ENCODE measurements around the gene TNIP3. TPM values are rescaled to one million over a fixed set of nuclear protein-coding genes. Genes with fewer than 3 reads are reported as not detected.

The TNIP3 gene
- total RNA-seq, 1 donor from 2014 or later, result not detected

DNA sequence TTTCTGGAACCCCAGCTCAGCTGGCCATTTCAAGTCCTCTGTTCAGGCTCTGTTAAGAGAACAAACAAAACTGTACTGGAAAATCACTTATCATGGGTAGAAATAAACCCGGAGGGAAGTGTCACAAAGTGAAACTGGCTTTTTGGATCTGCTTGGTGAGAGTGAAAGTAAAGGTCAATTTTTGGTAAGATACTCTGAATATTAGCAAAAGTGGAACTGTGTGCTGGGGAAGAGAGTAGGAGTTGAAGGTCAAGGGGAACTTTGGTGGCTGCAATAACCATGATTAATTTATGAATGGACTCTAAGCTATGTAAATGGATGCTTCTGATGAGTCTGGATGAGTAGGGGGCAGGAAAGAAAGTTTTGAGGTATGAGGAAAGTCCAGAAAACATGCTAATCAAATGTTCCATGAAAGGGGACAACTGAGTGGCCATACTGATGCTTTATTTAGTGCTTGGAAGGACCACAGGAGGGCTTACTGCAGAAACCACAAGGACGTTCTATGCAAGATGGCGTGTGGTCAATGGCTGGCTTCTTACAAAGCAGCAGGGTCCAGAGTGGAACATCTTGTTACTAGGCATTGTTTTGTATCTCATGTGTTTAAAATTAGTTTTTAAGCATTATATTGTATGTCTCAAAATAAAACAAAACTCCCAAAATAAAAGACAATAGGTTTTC is 36.8 kb upstream of the TNIP3 start:
- H3K4me3 ChIP-seq, result no peak overlapping the region
- H3K36me3 ChIP-seq, result no peaks in the 10 kb centered on the region
- H3K27ac ChIP-seq (replicated peaks), result no peak overlapping the region
- no peaks in the 10 kb centered on the region for H3K27me3 ChIP-seq (ENCODE audit: low read depth)
- H3K9me3 ChIP-seq (replicated peaks), result no peaks in the 10 kb centered on the region
- intact Hi-C loops (cut with micrococcal nuclease), result no loop called here
- no peaks in the 10 kb centered on the region for H3K4me1 ChIP-seq
- no peak for DNase-seq
- TF ChIP-seq, protein P1, sequence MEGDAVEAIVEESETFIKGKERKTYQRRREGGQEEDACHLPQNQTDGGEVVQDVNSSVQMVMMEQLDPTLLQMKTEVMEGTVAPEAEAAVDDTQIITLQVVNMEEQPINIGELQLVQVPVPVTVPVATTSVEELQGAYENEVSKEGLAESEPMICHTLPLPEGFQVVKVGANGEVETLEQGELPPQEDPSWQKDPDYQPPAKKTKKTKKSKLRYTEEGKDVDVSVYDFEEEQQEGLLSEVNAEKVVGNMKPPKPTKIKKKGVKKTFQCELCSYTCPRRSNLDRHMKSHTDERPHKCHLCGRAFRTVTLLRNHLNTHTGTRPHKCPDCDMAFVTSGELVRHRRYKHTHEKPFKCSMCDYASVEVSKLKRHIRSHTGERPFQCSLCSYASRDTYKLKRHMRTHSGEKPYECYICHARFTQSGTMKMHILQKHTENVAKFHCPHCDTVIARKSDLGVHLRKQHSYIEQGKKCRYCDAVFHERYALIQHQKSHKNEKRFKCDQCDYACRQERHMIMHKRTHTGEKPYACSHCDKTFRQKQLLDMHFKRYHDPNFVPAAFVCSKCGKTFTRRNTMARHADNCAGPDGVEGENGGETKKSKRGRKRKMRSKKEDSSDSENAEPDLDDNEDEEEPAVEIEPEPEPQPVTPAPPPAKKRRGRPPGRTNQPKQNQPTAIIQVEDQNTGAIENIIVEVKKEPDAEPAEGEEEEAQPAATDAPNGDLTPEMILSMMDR (IDR thresholded peaks at IDR 0.05; ENCODE audit: borderline replicate concordance), result no peak

DNA sequence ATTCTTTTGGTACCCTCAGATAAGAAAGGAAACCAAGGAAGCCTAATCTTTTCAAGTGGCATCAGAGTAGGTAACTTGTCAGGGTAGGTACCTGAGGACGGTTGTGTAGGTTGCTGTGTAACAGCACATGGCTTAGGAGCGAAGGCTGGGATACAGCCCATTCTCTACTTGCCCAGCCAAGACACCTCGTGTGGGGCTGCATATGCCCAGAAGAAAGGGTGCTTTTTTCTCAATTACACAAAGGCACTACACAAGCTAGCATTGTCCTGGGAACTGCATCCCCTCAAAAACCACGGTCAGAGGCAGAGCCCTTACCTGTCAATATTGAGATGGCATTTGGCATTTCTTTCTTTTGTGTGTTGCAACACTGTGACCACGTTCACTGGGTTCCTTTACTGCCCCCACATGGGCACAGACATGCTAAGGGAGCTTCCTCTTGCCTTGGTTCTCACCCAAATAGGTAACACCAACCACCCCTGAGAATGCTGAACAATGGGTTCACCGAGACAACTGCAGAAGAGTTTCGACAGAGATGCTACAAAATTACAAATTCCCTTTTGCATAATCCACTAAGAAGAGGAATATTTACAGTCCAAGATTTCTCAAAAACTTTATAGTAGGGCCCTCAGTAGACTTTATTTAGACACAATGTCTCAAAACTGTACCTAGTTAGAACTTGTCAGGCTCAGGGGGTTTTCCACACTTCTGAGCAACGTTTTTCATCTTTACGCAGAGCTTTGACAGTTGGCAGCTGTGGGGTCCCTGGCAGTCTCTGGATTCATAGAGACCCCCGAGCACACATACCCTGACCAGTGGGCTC is 35.8 kb upstream of the TNIP3 start:
- DNase-seq, result no peak
- TF ChIP-seq, protein P1 (IDR thresholded peaks at IDR 0.05; ENCODE audit: borderline replicate concordance), result no peak
- intact Hi-C loops (cut with micrococcal nuclease), result no loop called here
- Histone ChIP-seq H3K27me3 (ENCODE audit: low read depth) (no peaks in the 10 kb centered on the region), H3K9me3 (replicated peaks) (no peaks in the 10 kb centered on the region), H3K4me1 (no peaks in the 10 kb centered on the region), H3K27ac (replicated peaks) (no peak overlapping the region), H3K4me3 (no peak overlapping the region), H3K36me3 (no peaks in the 10 kb centered on the region)

GRCh38 chr4:121198251-121198650 is 34.1 kb upstream of the TNIP3 start:
- no peaks in the 10 kb centered on the region for H3K4me1 ChIP-seq
- DNase-seq, result no peak
- intact Hi-C loops (cut with micrococcal nuclease), result no loop called here
- TF ChIP-seq, protein P1 (IDR thresholded peaks at IDR 0.05; ENCODE audit: borderline replicate concordance), result no peak
- H3K4me3 ChIP-seq, result no peak overlapping the region
- no peaks in the 10 kb centered on the region for H3K27me3 ChIP-seq (ENCODE audit: low read depth)
- H3K36me3 ChIP-seq, result no peaks in the 10 kb centered on the region
- no peaks in the 10 kb centered on the region for H3K9me3 ChIP-seq (replicated peaks)
- H3K27ac ChIP-seq (replicated peaks), result no peak overlapping the region

DNA sequence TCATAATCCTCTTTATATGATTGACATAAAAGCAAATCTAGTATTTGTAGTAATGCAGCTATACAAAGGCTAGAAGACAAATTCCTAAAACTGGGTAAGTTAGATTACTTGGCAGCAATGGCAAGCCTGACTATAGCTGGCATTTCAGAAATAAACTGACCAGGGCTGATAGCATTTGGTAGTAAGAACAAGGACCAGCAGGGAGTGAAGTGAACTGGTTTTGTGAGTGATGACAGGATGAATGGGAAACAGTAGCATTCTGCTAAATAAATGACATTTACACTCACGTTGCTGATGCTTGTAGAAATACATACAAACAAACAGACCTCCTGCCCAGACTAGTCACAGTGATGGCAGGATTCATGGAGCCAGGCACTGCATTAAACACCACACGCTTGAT is 31.5 kb upstream of the TNIP3 start:
- TF ChIP-seq, protein P1 (IDR thresholded peaks at IDR 0.05; ENCODE audit: borderline replicate concordance), result no peak
- intact Hi-C loops (cut with micrococcal nuclease), result no loop called here
- Histone ChIP-seq H3K27ac (replicated peaks) (no peak overlapping the region), H3K4me3 (no peak overlapping the region), H3K36me3 (no peaks in the 10 kb centered on the region), H3K9me3 (replicated peaks) (no peaks in the 10 kb centered on the region), H3K27me3 (ENCODE audit: low read depth) (peaks cover 10% of the 10 kb centered on the region), H3K4me1 (peaks cover 4% of the 10 kb centered on the region)
- DNase-seq, result no peak

DNA sequence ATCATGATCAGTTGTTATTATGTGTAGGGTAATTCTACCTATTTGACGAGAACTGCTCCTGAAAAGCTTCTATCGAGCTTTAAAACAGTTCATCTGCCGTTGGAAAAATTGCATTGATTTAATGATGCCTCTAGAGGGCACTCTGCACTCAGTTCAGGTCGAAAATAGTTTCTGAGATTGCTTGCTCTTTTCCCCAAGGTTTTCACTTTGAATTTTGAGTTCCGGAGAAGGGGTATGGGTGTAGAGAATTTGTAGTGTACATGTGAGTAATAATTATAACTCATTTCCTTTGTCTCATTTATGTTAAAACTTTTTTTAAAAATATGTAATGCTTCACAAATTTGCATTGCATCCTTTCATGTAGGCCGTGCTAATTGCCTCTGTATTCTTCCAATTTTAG is 28.4 kb upstream of the TNIP3 start:
- H3K4me1 ChIP-seq, result peaks cover 4% of the 10 kb centered on the region
- H3K9me3 ChIP-seq (replicated peaks), result no peaks in the 10 kb centered on the region
- intact Hi-C loops (cut with micrococcal nuclease), result loop anchor here (5.0 kb wide), 1 partner anchor 60 kb away; no protein-coding TSS in a partner anchor
- H3K27ac ChIP-seq (replicated peaks), result no peak overlapping the region
- H3K27me3 ChIP-seq (ENCODE audit: low read depth), result peaks cover 16% of the 10 kb centered on the region
- DNase-seq, result no peak
- no peaks in the 10 kb centered on the region for H3K36me3 ChIP-seq
- TF ChIP-seq, protein P1 (IDR thresholded peaks at IDR 0.05; ENCODE audit: borderline replicate concordance), result peak; percentile 78
- peak overlapping the region; percentile 38 for H3K4me3 ChIP-seq
